Astrocyte of the spinal cord (primary cell): ENCODE data around the gene TLCD4.
A peak's percentile ranks its signal among the peaks of the same experiment; 100 is the strongest.

Source experiments
- DNase-seq: peaks from one replicate; pipeline ENCODE4 v3.0.0; 2011; ENCODE audit warnings: low read depth, low spot score
- H3K4me3 ChIP-seq: 2 replicates; pipeline ENCODE4 v1.5.1; 2011; ENCODE audit warnings: low read depth, mild to moderate bottlenecking, low read length, moderate library complexity
- in situ Hi-C: cut with HindIII; loops from 2 replicates; pipeline ENCODE4 v1.10.0; 2017; ENCODE audit warnings: low sequenced_read_pairs
- TF ChIP-seq, protein P1 (sequence below): IDR thresholded peaks from 2 replicates; pipeline ENCODE4 v1.5.1; 2012; ENCODE audit warnings: low read depth, mild to moderate bottlenecking, low read length, inconsistent platforms

TLCD4 gene

DNA sequence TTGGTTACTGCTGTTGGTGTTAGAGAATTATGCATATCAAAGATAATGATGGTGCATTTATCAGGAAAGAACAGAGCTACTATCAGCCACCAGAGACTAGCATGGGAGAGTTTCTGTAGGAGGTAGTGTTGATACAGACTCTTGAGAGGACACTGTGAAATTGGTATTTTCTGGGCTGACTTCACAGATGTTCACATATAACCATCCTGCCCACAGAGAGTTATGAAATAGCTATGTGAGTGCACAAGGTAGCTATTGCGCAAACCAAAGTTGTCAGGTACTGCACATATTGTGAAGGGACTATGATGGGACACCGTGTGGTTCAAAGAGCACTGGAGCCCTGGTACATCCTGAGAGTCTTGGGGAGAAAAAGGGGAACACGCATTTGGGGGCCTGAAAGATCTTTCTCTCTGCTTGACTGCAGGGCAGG is 1.4 kb upstream of the TLCD4 start:
- no peak overlapping the region for H3K4me3 ChIP-seq
- DNase-seq, result no peak
- TF ChIP-seq, protein P1, sequence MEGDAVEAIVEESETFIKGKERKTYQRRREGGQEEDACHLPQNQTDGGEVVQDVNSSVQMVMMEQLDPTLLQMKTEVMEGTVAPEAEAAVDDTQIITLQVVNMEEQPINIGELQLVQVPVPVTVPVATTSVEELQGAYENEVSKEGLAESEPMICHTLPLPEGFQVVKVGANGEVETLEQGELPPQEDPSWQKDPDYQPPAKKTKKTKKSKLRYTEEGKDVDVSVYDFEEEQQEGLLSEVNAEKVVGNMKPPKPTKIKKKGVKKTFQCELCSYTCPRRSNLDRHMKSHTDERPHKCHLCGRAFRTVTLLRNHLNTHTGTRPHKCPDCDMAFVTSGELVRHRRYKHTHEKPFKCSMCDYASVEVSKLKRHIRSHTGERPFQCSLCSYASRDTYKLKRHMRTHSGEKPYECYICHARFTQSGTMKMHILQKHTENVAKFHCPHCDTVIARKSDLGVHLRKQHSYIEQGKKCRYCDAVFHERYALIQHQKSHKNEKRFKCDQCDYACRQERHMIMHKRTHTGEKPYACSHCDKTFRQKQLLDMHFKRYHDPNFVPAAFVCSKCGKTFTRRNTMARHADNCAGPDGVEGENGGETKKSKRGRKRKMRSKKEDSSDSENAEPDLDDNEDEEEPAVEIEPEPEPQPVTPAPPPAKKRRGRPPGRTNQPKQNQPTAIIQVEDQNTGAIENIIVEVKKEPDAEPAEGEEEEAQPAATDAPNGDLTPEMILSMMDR, result no peak
- in situ Hi-C loops, result no loop called here

DNA sequence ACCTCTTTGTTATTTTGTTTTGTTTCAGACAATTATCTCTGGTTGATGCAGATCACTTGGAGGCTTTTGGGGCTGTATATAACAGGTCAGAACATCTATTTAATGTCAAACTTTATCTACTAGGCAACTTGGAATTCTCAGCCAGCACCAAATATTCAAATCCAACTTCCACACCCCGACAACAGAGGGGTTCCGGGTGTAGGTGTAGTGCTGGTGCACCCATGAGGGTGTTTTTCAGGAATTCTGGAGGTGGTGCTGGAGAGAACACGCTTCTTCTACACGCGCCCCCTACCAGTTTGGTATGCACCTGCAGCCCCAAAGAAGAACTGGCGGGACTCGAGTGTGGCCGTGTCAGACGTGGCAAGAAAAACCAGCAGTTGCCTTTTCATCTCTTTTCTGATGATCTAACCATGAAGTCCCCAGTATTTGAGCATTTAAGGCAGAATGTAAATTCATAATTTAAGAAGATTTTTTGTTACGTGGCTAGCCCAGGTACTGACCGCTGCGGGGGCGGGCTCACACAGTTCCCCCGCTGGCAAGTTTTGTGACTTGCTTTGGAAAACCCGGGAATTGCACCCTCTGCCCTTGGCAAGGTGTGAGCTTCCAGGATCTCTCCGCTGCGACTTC is 462 bp upstream of the TLCD4 start:
- DNase-seq, result peak; percentile 39
- TF ChIP-seq, protein P1, result peak; percentile 51
- in situ Hi-C loops, result no loop called here
- peak overlapping the region; percentile 49 for H3K4me3 ChIP-seq

DNA sequence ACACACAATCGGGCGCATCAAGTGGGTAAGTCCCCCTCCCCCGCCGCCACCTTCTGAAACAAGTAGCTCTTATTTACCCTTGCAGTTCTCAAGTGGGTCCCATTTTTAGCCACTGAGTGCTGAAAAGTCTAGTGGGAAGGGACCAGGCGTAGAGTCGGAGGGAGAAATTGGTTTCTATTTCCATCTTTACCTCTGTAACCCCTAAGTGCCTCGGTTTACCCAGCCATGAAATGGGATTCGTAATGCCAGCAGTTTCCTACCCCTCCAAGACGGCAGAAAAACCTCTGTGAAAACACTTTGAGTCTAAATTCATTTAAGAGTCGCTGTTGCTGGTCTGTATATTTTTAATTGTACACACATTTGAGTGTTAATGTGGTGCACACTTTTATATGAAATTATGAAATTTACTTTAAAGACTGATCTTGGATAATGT is 928 bp downstream of the TLCD4 start:
- TF ChIP-seq, protein P1, result no peak
- in situ Hi-C loops, result no loop called here
- peak; percentile 4 for DNase-seq
- peak overlapping the region; percentile 49 for H3K4me3 ChIP-seq

DNA sequence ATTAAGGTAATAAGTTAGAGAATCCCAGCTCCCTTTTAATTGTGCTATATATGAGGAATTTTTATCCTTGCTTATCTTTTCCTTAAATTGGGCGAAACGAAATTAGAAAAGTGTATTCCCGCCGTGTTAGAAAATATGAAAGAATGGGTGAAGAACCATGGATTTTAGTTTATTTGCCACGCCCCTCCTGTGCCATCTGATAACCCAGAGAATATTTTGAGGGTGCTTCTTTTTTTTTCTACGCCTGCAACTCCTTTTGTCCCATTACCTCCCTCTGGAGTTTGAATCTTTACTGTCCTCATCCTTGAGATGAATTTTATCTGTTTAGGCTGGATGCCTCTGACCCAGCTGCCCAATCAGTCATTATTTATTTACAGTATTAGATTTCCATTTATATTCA is 1.6 kb downstream of the TLCD4 start:
- TF ChIP-seq, protein P1, result no peak
- no peak overlapping the region for H3K4me3 ChIP-seq
- no peak for DNase-seq
- in situ Hi-C loops, result no loop called here

DNA sequence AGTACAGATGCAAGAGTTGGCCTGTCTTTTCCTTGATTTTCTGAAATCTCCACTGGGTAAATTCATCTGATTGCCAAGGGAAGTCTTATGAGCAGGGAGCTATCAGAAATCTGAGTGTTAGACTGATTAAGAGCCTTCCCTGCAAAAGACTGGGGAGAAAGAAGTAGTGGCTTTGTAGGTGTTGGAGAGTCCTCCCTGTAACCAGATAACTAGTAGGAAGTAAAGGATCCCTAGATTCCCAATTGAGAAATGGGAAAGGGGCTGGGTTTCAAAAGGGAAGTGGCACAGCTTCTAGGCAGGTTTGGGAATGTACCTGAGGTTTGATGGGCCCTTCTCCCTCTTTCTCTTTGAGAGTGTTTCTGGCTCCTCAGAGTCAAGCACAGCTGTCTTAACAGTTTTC is 2.1 kb downstream of the TLCD4 start:
- TF ChIP-seq, protein P1, result no peak
- no peak overlapping the region for H3K4me3 ChIP-seq
- no peak for DNase-seq
- in situ Hi-C loops, result no loop called here

DNA sequence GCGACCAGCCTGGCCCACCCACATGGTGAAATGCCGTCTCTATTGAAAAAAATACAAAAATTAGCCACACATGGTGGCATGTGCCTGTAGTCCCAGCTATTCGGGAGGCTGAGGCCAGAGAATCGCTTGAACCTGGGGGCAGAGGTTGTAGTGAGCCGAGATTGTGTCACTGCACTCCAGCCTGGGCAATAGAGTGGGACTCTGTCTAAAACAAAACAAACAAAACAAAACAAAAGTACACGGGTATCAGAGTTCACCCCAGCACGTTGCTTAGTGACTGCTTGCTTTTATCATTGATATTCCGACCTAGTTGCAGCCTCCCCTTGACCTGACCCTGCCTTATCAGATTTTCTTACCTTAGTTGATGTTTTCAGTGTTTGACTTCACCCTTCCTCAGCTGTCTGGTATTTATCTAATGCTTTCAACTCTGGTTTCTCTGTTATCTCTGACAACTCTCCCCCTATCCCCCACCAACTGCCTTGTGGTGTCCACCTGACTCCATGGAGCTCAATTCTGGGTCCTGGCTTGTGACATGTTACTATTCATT is 5.1 kb downstream of the TLCD4 start:
- in situ Hi-C loops, result no loop called here
- TF ChIP-seq, protein P1, result no peak
- DNase-seq, result no peak
- no peak overlapping the region for H3K4me3 ChIP-seq
